GM12873 (cell line): Measurements from ENCODE around the gene LACRT.

ENCODE experiments used
- CTCF ChIP-seq: IDR thresholded peaks from 2 replicates; pipeline ENCODE4 v1.5.1; 2012; ENCODE audit warnings: low read depth, mild to moderate bottlenecking, moderate library complexity, low read length, control low read depth; ENCODE audit not compliant: insufficient read depth; ENCODE audit errors: missing control alignments

Gene LACRT

GRCh38 chr12:54604436-54604835 lies 30.3 kb downstream of the LACRT start:
- no peak for TF ChIP-seq CTCF

DNA sequence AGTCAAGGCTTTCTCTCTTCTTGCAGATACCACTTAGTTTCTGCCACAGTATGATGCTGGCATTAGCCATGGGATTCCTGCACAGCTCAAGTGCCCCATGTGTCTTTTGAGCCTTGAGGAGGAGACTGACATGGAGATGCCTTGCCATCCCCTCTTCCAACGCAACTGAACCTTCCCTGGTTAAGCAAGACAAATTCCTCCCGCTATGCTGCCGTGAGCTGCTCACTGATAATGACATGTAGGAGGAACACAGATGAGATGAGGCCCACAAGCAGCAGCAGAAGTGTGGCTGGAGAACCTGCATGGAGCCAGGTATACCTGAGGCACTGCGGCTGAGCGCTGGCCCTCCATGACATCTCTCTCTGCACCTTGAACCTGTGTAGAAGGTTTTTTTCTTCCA lies 30.8 kb downstream of the LACRT start:
- no peak for TF ChIP-seq CTCF

DNA sequence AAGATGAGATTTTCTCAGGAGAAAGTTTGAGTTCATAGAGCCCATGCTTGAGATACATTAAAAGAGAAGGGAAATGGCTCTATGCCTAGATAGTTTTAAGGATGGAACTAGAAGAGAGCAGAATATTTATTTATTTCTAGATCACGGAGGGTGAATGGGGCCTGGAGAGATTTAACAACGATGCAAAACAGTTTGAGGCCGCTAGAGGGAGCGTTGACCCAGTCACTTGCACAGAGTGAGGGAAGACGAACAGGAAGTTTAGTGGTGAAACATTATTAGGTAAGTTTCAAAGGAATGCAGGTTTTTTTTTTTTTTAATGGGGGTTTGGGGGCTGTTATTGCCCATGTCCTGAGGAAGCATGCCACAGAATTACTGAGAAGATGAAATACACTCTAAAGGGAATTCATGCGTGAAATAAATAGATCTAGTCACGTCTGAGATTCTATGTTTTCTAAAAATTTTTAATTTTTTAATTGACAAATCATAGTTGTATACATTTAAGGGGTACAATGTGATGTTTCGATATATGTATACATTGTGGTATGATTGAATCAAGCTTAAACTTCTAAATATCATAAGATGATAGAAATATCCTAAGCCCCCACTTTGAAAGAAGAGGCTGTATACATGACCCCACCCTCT lies 31.4 kb downstream of the LACRT start:
- TF ChIP-seq CTCF = peak; percentile 84

DNA sequence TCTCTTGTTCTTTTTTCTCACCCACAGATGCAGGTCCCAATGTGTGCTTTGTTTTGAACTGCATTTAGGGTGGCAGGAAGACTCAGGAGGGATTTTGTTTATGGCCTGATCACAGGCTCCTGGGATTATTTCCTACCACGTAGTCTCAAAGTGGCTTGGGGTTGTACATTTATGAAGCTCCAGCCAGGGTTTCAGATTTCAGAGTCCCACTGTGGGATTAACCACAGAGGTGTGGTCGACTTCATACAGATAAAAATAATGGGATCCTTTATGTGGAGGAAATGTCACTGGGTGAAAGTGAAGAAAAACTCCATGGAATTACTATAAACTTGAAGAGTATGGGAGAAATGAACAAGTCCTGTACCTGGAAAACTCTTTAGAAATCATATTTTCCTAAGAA lies 32.0 kb downstream of the LACRT start:
- TF ChIP-seq CTCF = no peak

- TF ChIP-seq CTCF = peak; percentile 15
These were observed 32.9 kb downstream of the LACRT start for GRCh38 chr12:54601841-54602240.

GRCh38 chr12:54598970-54599369 lies 35.7 kb downstream of the LACRT start:
- TF ChIP-seq CTCF = no peak

- peak; percentile 90 for TF ChIP-seq CTCF
These were observed 38.2 kb downstream of the LACRT start for GRCh38 chr12:54596526-54596946.

DNA sequence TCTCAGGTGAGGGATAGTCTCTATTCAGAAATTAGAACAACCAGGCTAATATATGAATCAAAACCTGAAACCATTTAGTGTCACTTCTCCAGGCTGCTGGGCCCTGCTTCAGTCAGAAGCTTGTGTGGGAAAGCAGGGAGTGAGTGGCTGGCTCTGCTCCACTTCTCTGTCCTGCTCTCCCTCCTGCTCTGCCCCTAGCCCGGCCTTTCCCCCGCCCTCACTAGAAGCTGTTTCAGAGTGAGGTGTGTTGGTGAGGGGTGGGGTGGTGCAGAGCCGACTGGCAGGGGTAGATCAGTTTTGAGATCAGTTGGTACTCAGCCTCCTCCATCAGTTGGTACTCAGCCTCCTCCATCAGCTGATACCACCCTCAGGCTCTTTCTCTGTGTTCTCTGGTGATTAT lies 39.2 kb downstream of the LACRT start:
- TF ChIP-seq CTCF = no peak
